HepG2 (cell line): ENCODE measurements around the gene SLC66A3. TPM values are rescaled to one million over a fixed set of nuclear protein-coding genes. Genes with fewer than 3 reads are reported as not detected.

Experiments
- BRCA1 ChIP-seq: sonication (generic); formaldehyde crosslinking; IDR thresholded peaks from 2 replicates; pipeline ENCODE4 v1.4.0; 2020; ENCODE audit warnings: missing genetic modification reagents
- CENPT ChIP-seq: sonication (generic); formaldehyde crosslinking; IDR thresholded peaks from 2 replicates; pipeline ENCODE4 v1.8.0; 2022; ENCODE audit warnings: low read depth, mild to moderate bottlenecking, moderate library complexity, missing genetic modification reagents
- FOXO1 ChIP-seq: sonication (generic); formaldehyde crosslinking; IDR thresholded peaks from 2 replicates; pipeline ENCODE4 v1.4.0; 2020; ENCODE audit warnings: missing genetic modification reagents
- GATA4 ChIP-seq: sonication (generic); IDR thresholded peaks from 2 replicates; pipeline ENCODE4 v1.6.1; 2016; ENCODE audit warnings: antibody characterized with exemption, low read depth, borderline replicate concordance
- KDM5B ChIP-seq: sonication (generic); formaldehyde crosslinking; IDR thresholded peaks from 2 replicates; pipeline ENCODE4 v1.4.0; 2020; ENCODE audit warnings: missing genetic modification reagents, mild to moderate bottlenecking, borderline replicate concordance
- MED13 ChIP-seq: sonication (generic); formaldehyde crosslinking; IDR thresholded peaks from 2 replicates; pipeline ENCODE4 v1.5.0; 2020; ENCODE audit warnings: missing genetic modification reagents
- MIXL1 ChIP-seq: IDR thresholded peaks from 2 replicates; pipeline ENCODE4 v1.6.1; 2016
- MTA1 ChIP-seq: sonication (generic); formaldehyde crosslinking; IDR thresholded peaks from 2 replicates; pipeline ENCODE4 v1.4.0; 2020; ENCODE audit warnings: missing genetic modification reagents, mild to moderate bottlenecking, borderline replicate concordance
- MZF1 ChIP-seq: sonication (generic); formaldehyde crosslinking; IDR thresholded peaks from 2 replicates; pipeline ENCODE4 v1.8.1; 2023; ENCODE audit warnings: mild to moderate bottlenecking, missing genetic modification reagents, borderline replicate concordance
- PLRG1 ChIP-seq: fragments of 450-650 bp; conservative IDR thresholded peaks from 2 replicates; pipeline ENCODE4 v1.6.1; 2016
- POLR2AphosphoS5 ChIP-seq: IDR thresholded peaks from 2 replicates; pipeline ENCODE4 v1.6.1; 2012; ENCODE audit warnings: low read depth, low read length
- SMAD3 ChIP-seq: sonication (generic); formaldehyde crosslinking; IDR thresholded peaks from 2 replicates; pipeline ENCODE4 v1.4.0; 2020; ENCODE audit warnings: missing genetic modification reagents
- TEAD3 ChIP-seq: optimal IDR thresholded peaks from 2 replicates; pipeline ENCODE3; 2016; ENCODE audit warnings: borderline replicate concordance
- ZKSCAN8 ChIP-seq: IDR thresholded peaks from 2 replicates; pipeline ENCODE4 v1.6.1; 2016; ENCODE audit warnings: borderline replicate concordance, missing genetic modification reagents, missing compliant biosample characterization
- ZMYM2 ChIP-seq: sonication (generic); formaldehyde crosslinking; IDR thresholded peaks from 2 replicates; pipeline ENCODE4 v1.8.0; 2022; ENCODE audit warnings: mild to moderate bottlenecking, missing genetic modification reagents
- ZNF263 ChIP-seq: sonication (generic); formaldehyde crosslinking; IDR thresholded peaks from 2 replicates; pipeline ENCODE4 v1.4.0; 2020; ENCODE audit warnings: missing genetic modification reagents
- ZNF562 ChIP-seq: sonication (generic); formaldehyde crosslinking; IDR thresholded peaks from 2 replicates; pipeline ENCODE4 v1.8.0; 2022; ENCODE audit warnings: missing genetic modification reagents, borderline replicate concordance
- ZSCAN12 ChIP-seq: sonication (generic); formaldehyde crosslinking; IDR thresholded peaks from 2 replicates; pipeline ENCODE4 v1.9.0; 2021; ENCODE audit warnings: mild to moderate bottlenecking, missing genetic modification reagents
- polyA plus RNA-seq, 8 experiments: library from polyadenylated mRNA; depleted of rRNA in 3 of 8; stranded (reverse) in 7 of 8; unstranded in 1 of 8; fragments of >200 nt; fragmentation: Illumina TruSeq in 4 of 8; extraction: Trizol in 4 of 8; gene quantifications; 2 replicates each; pipeline versions ENCODE4 v1.2.1 to v1.2.3, GENCODE V29; 2011 to 2016; ENCODE audit warnings: low read depth in 4 of 8, missing spikeins in 1 of 8, mixed read lengths in 1 of 8; ENCODE audit not compliant: insufficient read depth in 1 of 8
- total RNA-seq, 5 experiments: library from RNA; depleted of rRNA; stranded (reverse); fragments of >200 nt; fragmentation: Illumina TruSeq; extraction: Trizol; gene quantifications; 2 replicates each; pipeline ENCODE4 v1.2.3, GENCODE V29; 2016; ENCODE audit warnings: low read depth in 1 of 5
- TF ChIP-seq, protein P1 (sequence below), 2 experiments: sonication (generic) in 1 of 2; formaldehyde crosslinking in 1 of 2; IDR thresholded peaks; 2 replicates each; pipeline versions ENCODE4 v1.5.1 to v1.6.1; 2011 to 2020; ENCODE audit warnings: borderline replicate concordance in 1 of 2, low read depth in 1 of 2, low read length in 1 of 2, mild to moderate bottlenecking in 1 of 2, missing genetic modification reagents in 1 of 2, moderate library complexity in 1 of 2
- TF ChIP-seq, protein P2 (sequence below), 2 experiments: sonication (generic) in 1 of 2; formaldehyde crosslinking in 1 of 2; IDR thresholded peaks; 2 replicates each; pipeline versions ENCODE4 v1.4.0 to v1.6.1; 2016 to 2020; ENCODE audit warnings: borderline replicate concordance in 1 of 2, low read depth in 1 of 2, mild to moderate bottlenecking in 1 of 2, missing genetic modification reagents in 1 of 2
- TF ChIP-seq, protein P3 (sequence below): sonication (generic); formaldehyde crosslinking; IDR thresholded peaks from 2 replicates; pipeline ENCODE4 v1.5.0; 2020; ENCODE audit warnings: missing genetic modification reagents, mild to moderate bottlenecking, borderline replicate concordance
- TF ChIP-seq, protein P4 (sequence below): sonication (generic); formaldehyde crosslinking; IDR thresholded peaks from 2 replicates; pipeline ENCODE4 v1.8.0; 2023; ENCODE audit warnings: mild to moderate bottlenecking, missing genetic modification reagents

SLC66A3 gene
- total and polyA plus RNA-seq, 2 of the 13 experiments (the other 11 are each of a cell fraction or from before 2014, with no cell fraction given), result 2.2 to 3.7 TPM

DNA sequence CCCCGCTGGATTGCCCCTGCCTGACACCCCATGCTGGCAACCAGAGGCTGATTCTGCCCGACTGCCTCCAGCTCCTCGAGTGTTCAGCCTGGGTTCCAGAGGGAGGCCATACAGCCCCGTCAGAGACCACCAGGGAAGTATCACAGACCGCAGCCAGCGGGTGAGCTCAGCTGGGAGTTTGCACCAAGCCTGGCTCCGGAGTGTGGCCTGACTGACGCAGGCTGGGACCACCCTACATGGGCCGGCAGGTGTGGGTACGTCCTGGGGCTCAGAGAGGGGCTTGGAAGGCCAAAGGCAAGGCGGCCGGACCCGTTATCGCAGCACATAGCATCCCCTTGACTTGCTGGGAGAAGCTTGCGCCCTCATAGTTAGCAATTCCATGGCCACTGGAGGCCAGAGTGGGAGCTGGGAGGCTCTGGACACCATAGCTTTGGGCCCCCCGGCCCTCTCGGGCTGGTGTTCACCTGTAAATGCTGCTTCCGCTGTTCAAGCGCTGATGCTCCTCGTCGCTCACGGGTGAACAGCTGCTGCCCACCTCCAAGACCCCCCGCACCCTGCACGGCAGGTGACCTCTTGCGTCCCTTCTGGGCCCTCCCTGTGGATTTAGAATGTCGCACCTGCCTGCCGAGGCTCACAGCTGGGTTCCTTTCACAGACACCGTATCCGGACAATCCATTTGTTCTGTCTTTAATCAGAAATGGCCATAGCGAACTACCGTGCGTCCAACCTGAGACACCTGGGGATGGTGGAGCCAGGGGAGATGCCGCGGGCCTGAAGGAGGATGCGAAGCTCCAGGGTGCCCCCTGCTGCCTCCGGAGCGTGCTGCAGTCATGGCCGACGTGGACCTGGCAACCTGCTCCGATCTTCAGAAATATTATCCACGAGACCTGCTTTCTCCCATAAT lies 31.2 kb upstream of the SLC66A3 start (continued):
- TF ChIP-seq, protein P1, sequence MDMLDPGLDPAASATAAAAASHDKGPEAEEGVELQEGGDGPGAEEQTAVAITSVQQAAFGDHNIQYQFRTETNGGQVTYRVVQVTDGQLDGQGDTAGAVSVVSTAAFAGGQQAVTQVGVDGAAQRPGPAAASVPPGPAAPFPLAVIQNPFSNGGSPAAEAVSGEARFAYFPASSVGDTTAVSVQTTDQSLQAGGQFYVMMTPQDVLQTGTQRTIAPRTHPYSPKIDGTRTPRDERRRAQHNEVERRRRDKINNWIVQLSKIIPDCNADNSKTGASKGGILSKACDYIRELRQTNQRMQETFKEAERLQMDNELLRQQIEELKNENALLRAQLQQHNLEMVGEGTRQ (IDR thresholded peaks at IDR 0.05; ENCODE audit: low read depth, low read length), result no peak
- TF ChIP-seq, protein P1 (CRISPR knock-in tag; IDR thresholded peaks at IDR 0.05; ENCODE audit: borderline replicate concordance), result no peak
- no peak for TF ChIP-seq MTA1 (CRISPR knock-in tag)
- TF ChIP-seq ZNF562 (CRISPR knock-in tag), result no peak
- no peak for TF ChIP-seq ZSCAN12 (CRISPR knock-in tag)
- TF ChIP-seq CENPT (CRISPR knock-in tag), result no peak
- no peak for TF ChIP-seq BRCA1 (CRISPR knock-in tag)
- TF ChIP-seq, protein P2, sequence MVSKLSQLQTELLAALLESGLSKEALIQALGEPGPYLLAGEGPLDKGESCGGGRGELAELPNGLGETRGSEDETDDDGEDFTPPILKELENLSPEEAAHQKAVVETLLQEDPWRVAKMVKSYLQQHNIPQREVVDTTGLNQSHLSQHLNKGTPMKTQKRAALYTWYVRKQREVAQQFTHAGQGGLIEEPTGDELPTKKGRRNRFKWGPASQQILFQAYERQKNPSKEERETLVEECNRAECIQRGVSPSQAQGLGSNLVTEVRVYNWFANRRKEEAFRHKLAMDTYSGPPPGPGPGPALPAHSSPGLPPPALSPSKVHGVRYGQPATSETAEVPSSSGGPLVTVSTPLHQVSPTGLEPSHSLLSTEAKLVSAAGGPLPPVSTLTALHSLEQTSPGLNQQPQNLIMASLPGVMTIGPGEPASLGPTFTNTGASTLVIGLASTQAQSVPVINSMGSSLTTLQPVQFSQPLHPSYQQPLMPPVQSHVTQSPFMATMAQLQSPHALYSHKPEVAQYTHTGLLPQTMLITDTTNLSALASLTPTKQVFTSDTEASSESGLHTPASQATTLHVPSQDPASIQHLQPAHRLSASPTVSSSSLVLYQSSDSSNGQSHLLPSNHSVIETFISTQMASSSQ (IDR thresholded peaks at IDR 0.05; ENCODE audit: low read depth), result no peak
- TF ChIP-seq, protein P2 (CRISPR knock-in tag; IDR thresholded peaks at IDR 0.05; ENCODE audit: borderline replicate concordance), result no peak
- TF ChIP-seq ZNF263, result no peak
- no peak for TF ChIP-seq GATA4
- no peak for TF ChIP-seq MED13 (CRISPR knock-in tag)
- TF ChIP-seq KDM5B (CRISPR knock-in tag), result peak; percentile 36; the same call in 1 of the 2 replicates
- TF ChIP-seq MIXL1, result no peak
- TF ChIP-seq, protein P3, sequence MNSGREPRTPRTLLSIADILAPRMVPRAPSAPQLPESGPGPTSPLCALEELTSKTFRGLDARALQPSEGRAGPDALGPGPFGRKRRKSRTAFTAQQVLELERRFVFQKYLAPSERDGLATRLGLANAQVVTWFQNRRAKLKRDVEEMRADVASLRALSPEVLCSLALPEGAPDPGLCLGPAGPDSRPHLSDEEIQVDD (CRISPR knock-in tag), result no peak
- no peak for TF ChIP-seq SMAD3 (CRISPR knock-in tag)
- TF ChIP-seq FOXO1 (CRISPR knock-in tag), result peak; percentile 41; the same call in 1 of the 2 replicates
- no peak for TF ChIP-seq POLR2AphosphoS5
- TF ChIP-seq ZMYM2 (CRISPR knock-in tag), result no peak
- no peak for TF ChIP-seq PLRG1
- no peak for TF ChIP-seq ZKSCAN8 (CRISPR knock-in tag)
- no peak for TF ChIP-seq MZF1 (CRISPR knock-in tag)
- TF ChIP-seq, protein P4, sequence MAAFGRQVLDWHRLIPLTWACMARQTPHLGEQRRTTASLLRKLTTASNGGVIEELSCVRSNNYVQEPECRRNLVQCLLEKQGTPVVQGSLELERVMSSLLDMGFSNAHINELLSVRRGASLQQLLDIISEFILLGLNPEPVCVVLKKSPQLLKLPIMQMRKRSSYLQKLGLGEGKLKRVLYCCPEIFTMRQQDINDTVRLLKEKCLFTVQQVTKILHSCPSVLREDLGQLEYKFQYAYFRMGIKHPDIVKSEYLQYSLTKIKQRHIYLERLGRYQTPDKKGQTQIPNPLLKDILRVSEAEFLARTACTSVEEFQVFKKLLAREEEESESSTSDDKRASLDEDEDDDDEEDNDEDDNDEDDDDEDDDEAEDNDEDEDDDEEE (CRISPR knock-in tag), result no peak
- peak; percentile 40 for TF ChIP-seq TEAD3 (CRISPR knock-in tag)
